Measurements from ENCODE around the gene EARS2. TPM values are rescaled to one million over a fixed set of nuclear protein-coding genes. Genes with fewer than 3 reads are reported as not detected.
"Not testable (repeated sequence)": the region's sequence is repeated elsewhere in the genome, so short reads cannot be mapped to it uniquely, and the experiment has no call there.

EARS2 gene
- total RNA-seq, 1 experiment from 2014 or later, result 50.1 TPM

GRCh38 chr16:23544436-23544835 lies 12.7 kb downstream of the EARS2 start:
- Histone ChIP-seq H3K9ac (ENCODE audit: extremely low read depth, insufficient read length, low read length) (no peak overlapping the region), H3K4me1 (ENCODE audit: insufficient read depth, low read length) (no peaks in the 10 kb centered on the region), H2AFZ (ENCODE audit: low read length) (no peak overlapping the region), H4K91ac (ENCODE audit: insufficient read length, low read depth, low read length) (no peak overlapping the region), H4K8ac (replicated peaks; ENCODE audit: insufficient read length, low read depth, low read length) (no peak overlapping the region), H2BK120ac (ENCODE audit: low read depth, low read length, poor library complexity, severe bottlenecking) (no peak overlapping the region), H3K4me2 (ENCODE audit: insufficient read depth, insufficient read length, low read length) (no peak overlapping the region), H3K4ac (ENCODE audit: low read depth, low read length) (no peak overlapping the region), H3K56ac (ENCODE audit: insufficient read length, low read depth, low read length) (no peak overlapping the region), H3K27me3 (ENCODE audit: insufficient read depth, low read length) (no peaks in the 10 kb centered on the region), H2BK15ac (ENCODE audit: low read depth, low read length) (no peak overlapping the region), H3T11ph (ENCODE audit: low read length) (no peak overlapping the region), H3K23ac (ENCODE audit: insufficient read length, low read depth, low read length) (no peak overlapping the region), H2BK5ac (ENCODE audit: insufficient read length, low read length) (no peak overlapping the region), H3K79me2 (ENCODE audit: insufficient read depth, low read length) (no peaks in the 10 kb centered on the region), H3K79me1 (ENCODE audit: insufficient read depth, low read depth, low read length, poor library complexity, severe bottlenecking) (no peaks in the 10 kb centered on the region), H2BK12ac (ENCODE audit: insufficient read length, low read depth, low read length) (no peak overlapping the region), H3K9me3 (ENCODE audit: control insufficient read depth, low read depth, low read length) (no peaks in the 10 kb centered on the region), H3K27ac (ENCODE audit: insufficient read length, low read depth, low read length) (no peak overlapping the region), H2AK5ac (ENCODE audit: insufficient read length, low read length) (no peak overlapping the region), H4K20me1 (ENCODE audit: control insufficient read depth, insufficient read depth, insufficient read length) (no peaks in the 10 kb centered on the region), H2BK20ac (ENCODE audit: low read depth, low read length, poor library complexity, severe bottlenecking) (no peak overlapping the region), H4K5ac (ENCODE audit: insufficient read length, low read depth, low read length) (no peak overlapping the region), H3K23me2 (ENCODE audit: insufficient read length, low read depth, low read length, poor library complexity, severe bottlenecking) (no peaks in the 10 kb centered on the region), H3K18ac (ENCODE audit: insufficient read length, low read depth, low read length) (no peak overlapping the region), H3K14ac (ENCODE audit: insufficient read depth, low read length) (no peak overlapping the region)
- Mint-ChIP-seq H3K27ac (no peak overlapping the region), H3K4me3 (no peak overlapping the region), H3K4me1 (no peaks in the 10 kb centered on the region), H3K36me3 (ENCODE audit: insufficient read depth in 1 of 3, low read depth in 3 of 3) (peaks cover 25 to 85% (median 54%) of the 10 kb centered on the region in 3 experiments; a peak in 6 of 7 replicates), H3K27me3 (ENCODE audit: low read depth) (no peaks in the 10 kb centered on the region), H3K9me3 (no peaks in the 10 kb centered on the region)
- no peak for DNase-seq
- TF ChIP-seq CTCF (conservative IDR thresholded peaks at IDR 0.05), result no peak
- no CpG with 5 or more reads among the region's 14 CpGs for WGBS (ENCODE audit: extremely low coverage, insufficient read length, low lambda C conversion rate)

- not testable (repeated sequence) for H3K9me3 ChIP-seq (ENCODE audit: control insufficient read depth, low read depth, low read length); DNase-seq; H4K91ac ChIP-seq (ENCODE audit: insufficient read length, low read depth, low read length); H2AK5ac ChIP-seq (ENCODE audit: insufficient read length, low read length); H3K4me2 ChIP-seq (ENCODE audit: insufficient read depth, insufficient read length, low read length); H2BK15ac ChIP-seq (ENCODE audit: low read depth, low read length); H3K79me1 ChIP-seq (ENCODE audit: insufficient read depth, low read depth, low read length, poor library complexity, severe bottlenecking); H2BK120ac ChIP-seq (ENCODE audit: low read depth, low read length, poor library complexity, severe bottlenecking); H3K4me1 ChIP-seq (ENCODE audit: insufficient read depth, low read length); H3K9me3 Mint-ChIP-seq; H3K18ac ChIP-seq (ENCODE audit: insufficient read length, low read depth, low read length); H3K56ac ChIP-seq (ENCODE audit: insufficient read length, low read depth, low read length); H2BK20ac ChIP-seq (ENCODE audit: low read depth, low read length, poor library complexity, severe bottlenecking); H3K14ac ChIP-seq (ENCODE audit: insufficient read depth, low read length); H3K27me3 Mint-ChIP-seq (ENCODE audit: low read depth); H4K8ac ChIP-seq (replicated peaks; ENCODE audit: insufficient read length, low read depth, low read length); H3K27ac Mint-ChIP-seq; H3K4ac ChIP-seq (ENCODE audit: low read depth, low read length); H3T11ph ChIP-seq (ENCODE audit: low read length); H4K20me1 ChIP-seq (ENCODE audit: control insufficient read depth, insufficient read depth, insufficient read length); H3K79me2 ChIP-seq (ENCODE audit: insufficient read depth, low read length); H3K4me3 Mint-ChIP-seq; H2BK12ac ChIP-seq (ENCODE audit: insufficient read length, low read depth, low read length); H2AFZ ChIP-seq (ENCODE audit: low read length); H2BK5ac ChIP-seq (ENCODE audit: insufficient read length, low read length); H3K4me1 Mint-ChIP-seq; H3K9ac ChIP-seq (ENCODE audit: extremely low read depth, insufficient read length, low read length); H3K23me2 ChIP-seq (ENCODE audit: insufficient read length, low read depth, low read length, poor library complexity, severe bottlenecking); H3K27ac ChIP-seq (ENCODE audit: insufficient read length, low read depth, low read length); H3K23ac ChIP-seq (ENCODE audit: insufficient read length, low read depth, low read length); H3K27me3 ChIP-seq (ENCODE audit: insufficient read depth, low read length); H4K5ac ChIP-seq (ENCODE audit: insufficient read length, low read depth, low read length)
- H3K36me3 Mint-ChIP-seq (ENCODE audit: insufficient read depth in 1 of 3, low read depth in 3 of 3), result peaks cover 19 to 77% (median 43%) of the 10 kb centered on the region in 3 experiments; a peak in 6 of 7 replicates
- no CpG with 5 or more reads among the region's 3 CpGs for WGBS (ENCODE audit: extremely low coverage, insufficient read length, low lambda C conversion rate)
Measured at GRCh38 chr16:23540817-23541178, 16.4 kb downstream of the EARS2 start.

Data from H9 (cell line).